HUES48 (cell line): ENCODE data around the gene FAM169A.
A peak's percentile ranks its signal among the peaks of the same experiment; 100 is the strongest.
"Not testable (repeated sequence)": the region's sequence is repeated elsewhere in the genome, so short reads cannot be mapped to it uniquely, and the experiment has no call there.

ENCODE experiments used
- H3K27ac ChIP-seq: one replicate; pipeline ENCODE4 v1.7.0; 2013; ENCODE audit warnings: low read depth, low read length, inconsistent platforms
- H3K27me3 ChIP-seq: 2 replicates; pipeline ENCODE4 v1.6.1; 2013; ENCODE audit warnings: mild to moderate bottlenecking, low read length; ENCODE audit not compliant: control insufficient read depth, insufficient read depth
- H3K36me3 ChIP-seq: 2 replicates; pipeline ENCODE4 v1.6.1; 2013; ENCODE audit warnings: low read length; ENCODE audit not compliant: control insufficient read depth, insufficient read depth
- H3K4me1 ChIP-seq: 2 replicates; pipeline ENCODE4 v1.6.1; 2013; ENCODE audit warnings: mild to moderate bottlenecking, low read length; ENCODE audit not compliant: control insufficient read depth, insufficient read depth
- H3K4me3 ChIP-seq: 2 replicates; pipeline ENCODE4 v1.5.1; 2013; ENCODE audit warnings: mild to moderate bottlenecking, low read depth, low read length
- H3K9ac ChIP-seq: 2 replicates; pipeline ENCODE4 v1.6.1; 2013; ENCODE audit warnings: mild to moderate bottlenecking, low read depth, low read length, moderate library complexity
- H3K9me3 ChIP-seq: 2 replicates; pipeline ENCODE4 v1.6.1; 2013; ENCODE audit warnings: low read length; ENCODE audit not compliant: control insufficient read depth, insufficient read depth

The FAM169A gene

GRCh38 chr5:74791669-74792068, 74.5 kb downstream of the FAM169A start:
- H3K36me3 ChIP-seq = peaks cover 91% of the 10 kb centered on the region
- not testable (repeated sequence) for H3K4me1 ChIP-seq, H3K27ac ChIP-seq, H3K27me3 ChIP-seq, H3K9ac ChIP-seq, H3K9me3 ChIP-seq, H3K4me3 ChIP-seq

GRCh38 chr5:74787424-74787823, 78.8 kb downstream of the FAM169A start:
- no peaks in the 10 kb centered on the region for H3K9me3 ChIP-seq
- no peak overlapping the region for H3K27ac ChIP-seq
- no peak overlapping the region for H3K9ac ChIP-seq
- H3K27me3 ChIP-seq = no peaks in the 10 kb centered on the region
- H3K4me1 ChIP-seq = no peaks in the 10 kb centered on the region
- no peak overlapping the region for H3K4me3 ChIP-seq
- H3K36me3 ChIP-seq = peaks cover 81% of the 10 kb centered on the region

DNA sequence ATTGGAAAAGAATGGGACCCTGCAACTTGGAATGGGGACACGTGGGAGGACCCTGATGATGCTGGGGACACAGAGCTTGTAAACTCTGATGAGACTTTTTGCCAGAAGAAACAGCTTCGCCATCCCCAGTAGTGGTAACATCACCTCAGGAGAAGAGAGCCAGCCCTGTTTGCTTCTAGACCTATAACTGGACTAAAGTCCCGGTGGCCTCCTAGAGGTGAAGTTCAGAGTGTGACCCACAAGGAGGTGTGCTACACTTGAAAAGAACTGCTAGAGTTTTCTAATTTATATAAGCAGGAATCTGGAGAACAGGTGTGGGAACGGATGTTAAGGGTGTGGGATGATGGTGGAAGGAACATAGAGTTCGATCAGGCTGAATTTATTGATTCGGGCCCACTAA, 79.3 kb downstream of the FAM169A start:
- Histone ChIP-seq H3K9ac (no peak overlapping the region), H3K36me3 (peaks cover 81% of the 10 kb centered on the region), H3K4me1 (no peaks in the 10 kb centered on the region), H3K27ac (no peak overlapping the region), H3K9me3 (no peaks in the 10 kb centered on the region), H3K27me3 (no peaks in the 10 kb centered on the region), H3K4me3 (no peak overlapping the region)

- peaks cover 97% of the 10 kb centered on the region for H3K36me3 ChIP-seq
- no peak overlapping the region for H3K9ac ChIP-seq
- H3K4me1 ChIP-seq = no peaks in the 10 kb centered on the region
- no peak overlapping the region for H3K27ac ChIP-seq
- no peaks in the 10 kb centered on the region for H3K27me3 ChIP-seq
- H3K4me3 ChIP-seq = no peak overlapping the region
- H3K9me3 ChIP-seq = no peaks in the 10 kb centered on the region
Measured at GRCh38 chr5:74778609-74779008, 87.6 kb downstream of the FAM169A start.

DNA sequence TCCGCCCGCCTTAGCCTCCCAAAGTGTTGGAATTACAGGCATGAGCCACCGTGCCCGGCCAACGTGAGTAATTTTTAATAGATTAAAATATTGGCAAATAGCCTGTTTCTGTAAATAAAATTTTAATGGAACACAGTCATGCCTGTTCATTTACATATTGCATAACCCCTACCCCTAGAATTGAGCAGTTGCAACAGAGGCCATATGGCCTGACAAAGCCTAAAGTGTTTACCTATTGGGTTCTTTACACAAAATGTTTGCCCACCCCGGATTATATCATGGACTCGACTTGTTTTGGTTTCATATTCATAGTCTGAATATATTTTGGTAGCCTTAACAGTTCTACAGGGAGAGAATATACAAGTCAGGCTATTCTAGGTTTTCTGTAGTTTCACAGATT, 93.8 kb downstream of the FAM169A start:
- H3K27me3 ChIP-seq = no peaks in the 10 kb centered on the region
- H3K27ac ChIP-seq = no peak overlapping the region
- H3K9me3 ChIP-seq = no peaks in the 10 kb centered on the region
- H3K36me3 ChIP-seq = peaks cover 77% of the 10 kb centered on the region
- H3K4me1 ChIP-seq = peaks cover 5% of the 10 kb centered on the region; the same call in 1 of the 2 replicates
- H3K9ac ChIP-seq = no peak overlapping the region
- H3K4me3 ChIP-seq = no peak overlapping the region

DNA sequence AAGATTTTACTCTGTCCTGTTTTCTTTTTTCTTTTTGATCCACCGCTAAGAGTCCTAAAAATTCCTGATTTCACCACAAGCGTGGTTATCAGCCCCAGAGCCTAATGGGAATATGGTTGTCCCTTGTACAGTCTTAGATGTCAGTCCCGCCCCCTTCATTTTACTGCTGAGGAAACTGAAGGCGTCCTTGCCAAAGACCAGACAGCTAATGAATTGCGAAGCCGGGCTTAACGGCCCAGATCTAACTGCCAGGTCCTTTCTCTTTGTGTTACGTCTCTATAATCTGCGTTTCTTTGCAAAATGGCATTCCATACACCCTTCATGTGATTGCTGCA, 98.6 kb downstream of the FAM169A start:
- H3K36me3 ChIP-seq = peaks cover 50% of the 10 kb centered on the region
- peaks cover 5% of the 10 kb centered on the region; the same call in 1 of the 2 replicates for H3K4me1 ChIP-seq
- H3K27ac ChIP-seq = peak overlapping the region; percentile 63
- H3K4me3 ChIP-seq = peak overlapping the region; percentile 99
- no peaks in the 10 kb centered on the region for H3K27me3 ChIP-seq
- peak overlapping the region; percentile 60 for H3K9ac ChIP-seq
- H3K9me3 ChIP-seq = no peaks in the 10 kb centered on the region

DNA sequence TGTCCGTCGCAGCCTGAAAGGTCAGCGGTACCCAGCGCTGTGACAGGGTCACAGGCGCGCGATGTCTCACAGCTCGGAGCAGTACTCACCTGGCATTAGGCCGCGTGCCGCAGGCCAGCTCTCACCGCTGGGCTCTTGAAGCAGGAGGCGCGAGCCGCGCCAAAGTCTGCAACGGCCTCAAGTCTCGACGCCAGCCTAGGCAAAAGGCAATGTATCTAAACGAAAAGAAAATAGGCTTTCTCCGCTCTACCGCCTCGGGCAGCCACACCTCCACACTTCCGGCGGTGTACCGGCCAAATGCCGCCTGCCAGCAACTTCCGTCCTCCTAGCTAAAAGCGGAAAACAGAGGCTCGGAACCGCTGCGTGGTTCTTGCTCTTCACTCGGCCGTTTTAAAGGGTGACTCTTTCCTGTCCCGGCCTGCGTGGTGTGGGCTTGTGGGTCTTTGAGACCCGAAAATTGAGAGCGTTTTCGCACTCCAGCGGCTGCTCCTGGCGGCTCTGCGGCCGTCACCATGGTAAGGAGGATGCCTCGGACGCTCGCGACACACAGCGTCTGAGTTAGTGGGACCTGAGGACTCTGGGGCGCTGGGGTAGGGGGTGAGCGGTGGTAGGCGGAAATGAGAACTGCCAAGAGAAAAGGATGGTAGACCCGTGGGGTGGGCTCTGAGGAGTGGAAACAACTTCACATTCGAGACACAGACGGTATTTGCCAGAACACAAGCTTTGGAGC, 99.2 kb downstream of the FAM169A start, which contains the start of the genes GFM2 and NSA2:
TSS of gene GFM2 (minus strand) at position 269 of the 730 bp plus-strand sequence. CDS start 3,375 bp downstream, outside the sequence.
TSS of gene NSA2 (plus strand) at position 401 of the 730 bp plus-strand sequence. CDS start at position 513, 112 bp downstream.
- Histone ChIP-seq H3K36me3 (peaks cover 51% of the 10 kb centered on the region), H3K9me3 (no peaks in the 10 kb centered on the region), H3K27me3 (no peaks in the 10 kb centered on the region), H3K27ac (peak within 1 kb of the TSS; percentile 84), H3K4me1 (peaks cover 5% of the 10 kb centered on the region; the same call in 1 of the 2 replicates), H3K4me3 (peak within 1 kb of the TSS; percentile 99), H3K9ac (peak within 1 kb of the TSS; percentile 62)

GRCh38 chr5:74766418-74766848, 99.8 kb downstream of the FAM169A start:
- Histone ChIP-seq H3K4me1 (peaks cover 5% of the 10 kb centered on the region; the same call in 1 of the 2 replicates), H3K36me3 (peaks cover 57% of the 10 kb centered on the region), H3K9me3 (no peaks in the 10 kb centered on the region), H3K27ac (peak overlapping the region; percentile 84), H3K27me3 (no peaks in the 10 kb centered on the region), H3K9ac (peak overlapping the region; percentile 62), H3K4me3 (peak overlapping the region; percentile 99)

DNA sequence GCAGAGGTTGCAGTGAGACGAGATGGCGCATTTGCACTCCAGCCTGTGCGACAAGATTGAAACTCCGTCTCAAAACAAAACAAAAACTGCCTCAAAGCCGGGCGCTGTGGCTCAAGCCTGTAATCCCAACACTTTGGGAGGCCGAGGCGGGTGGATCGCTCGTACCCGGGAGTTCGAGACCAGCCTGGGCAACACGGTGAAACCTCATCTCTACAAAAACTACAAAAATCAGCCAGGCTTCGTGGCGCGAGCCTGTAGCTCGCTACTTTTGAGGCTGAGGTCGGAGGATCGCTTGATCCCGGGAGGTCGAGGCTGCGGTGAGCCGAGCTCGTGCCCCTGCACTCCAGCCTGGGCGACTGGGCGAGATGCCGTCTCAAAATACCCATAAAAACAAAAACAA, 100.3 kb downstream of the FAM169A start:
- peaks cover 53% of the 10 kb centered on the region for H3K36me3 ChIP-seq
- peak overlapping the region; percentile 38; the same call in 1 of the 2 replicates for H3K9ac ChIP-seq
- H3K9me3 ChIP-seq = no peaks in the 10 kb centered on the region
- peak overlapping the region; percentile 99 for H3K4me3 ChIP-seq
- H3K27ac ChIP-seq = no peak overlapping the region
- no peaks in the 10 kb centered on the region for H3K27me3 ChIP-seq
- H3K4me1 ChIP-seq = peaks cover 5% of the 10 kb centered on the region; the same call in 1 of the 2 replicates

- H3K4me1 ChIP-seq = peaks cover 5% of the 10 kb centered on the region; the same call in 1 of the 2 replicates
- H3K9me3 ChIP-seq = no peaks in the 10 kb centered on the region
- H3K36me3 ChIP-seq = peaks cover 53% of the 10 kb centered on the region
- H3K27me3 ChIP-seq = no peaks in the 10 kb centered on the region
- no peak overlapping the region for H3K9ac ChIP-seq
- no peak overlapping the region for H3K27ac ChIP-seq
- H3K4me3 ChIP-seq = 0 out of 2 replicates have a peak overlapping the region, but pooled peaks have one; percentile 99
Measured at GRCh38 chr5:74765201-74765600, 101.0 kb downstream of the FAM169A start.

DNA sequence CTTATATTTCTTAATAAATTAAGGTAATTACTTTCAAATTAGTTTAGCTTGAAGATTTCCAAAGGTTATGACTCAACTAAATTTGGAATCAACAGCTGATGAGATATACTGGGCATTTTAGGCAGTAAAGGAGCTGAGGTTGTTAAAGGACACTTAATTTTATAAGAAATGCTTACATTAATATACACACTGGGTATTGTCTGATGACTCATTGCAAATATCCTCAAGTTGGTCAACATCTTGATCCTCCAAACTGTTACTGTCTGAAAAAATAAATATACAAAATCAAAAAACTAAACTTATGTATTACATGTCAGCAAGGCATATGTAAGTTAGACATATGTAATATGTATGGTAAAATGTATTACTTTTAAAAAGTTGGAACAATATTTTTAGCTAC, 102.7 kb downstream of the FAM169A start:
- no peak overlapping the region for H3K4me3 ChIP-seq
- H3K36me3 ChIP-seq = peaks cover 53% of the 10 kb centered on the region
- no peaks in the 10 kb centered on the region for H3K9me3 ChIP-seq
- no peak overlapping the region for H3K9ac ChIP-seq
- H3K4me1 ChIP-seq = peaks cover 5% of the 10 kb centered on the region; the same call in 1 of the 2 replicates
- no peaks in the 10 kb centered on the region for H3K27me3 ChIP-seq
- H3K27ac ChIP-seq = no peak overlapping the region
